ENCODE measurements around the gene TANGO6.

TANGO6 gene

GRCh38 chr16:69073181-69073702 lies 229.9 kb downstream of the TANGO6 start:
- H3K27ac ChIP-seq = peak overlapping the region in 15 of 21 experiments; percentile 2 to 81 (median 61)
- no peak overlapping the region for H3K4me3 ChIP-seq

GRCh38 chr16:69077251-69077650 lies 233.9 kb downstream of the TANGO6 start:
- Histone ChIP-seq H3K4me3 (no peak overlapping the region), H3K27ac (peak overlapping the region in 2 of 21 experiments; percentile 34 to 60)

- no peak overlapping the region for H3K27ac ChIP-seq
These were observed 234.7 kb downstream of the TANGO6 start for GRCh38 chr16:69078073-69078472.

GRCh38 chr16:69079697-69080096 lies 236.4 kb downstream of the TANGO6 start:
- Histone ChIP-seq H3K27ac (no peak overlapping the region), H3K4me3 (no peak overlapping the region)

More at GRCh38 chr16:69078073-69078472, 234.7 kb downstream of the TANGO6 start:
- no peak overlapping the region for H3K4me3 ChIP-seq

- Histone ChIP-seq H3K27ac (peak overlapping the region in 1 of 21 experiments; percentile 38), H3K4me3 (no peak overlapping the region)
These were observed 240.1 kb downstream of the TANGO6 start for GRCh38 chr16:69083306-69083941.

- H3K27ac ChIP-seq = peak overlapping the region in 1 of 21 experiments; percentile 38
- no peak overlapping the region for H3K4me3 ChIP-seq
These were observed 241.0 kb downstream of the TANGO6 start for GRCh38 chr16:69084289-69084688.

GRCh38 chr16:69085032-69085695 lies 241.8 kb downstream of the TANGO6 start:
- Histone ChIP-seq H3K27ac (peak overlapping the region in 1 of 21 experiments; percentile 2), H3K4me3 (no peak overlapping the region)

GRCh38 chr16:69087161-69087581 lies 243.8 kb downstream of the TANGO6 start:
- Histone ChIP-seq H3K4me3 (no peak overlapping the region), H3K27ac (peak overlapping the region in 3 of 21 experiments; percentile 5 to 75 (median 16))

GRCh38 chr16:69088684-69089083 lies 245.4 kb downstream of the TANGO6 start:
- Histone ChIP-seq H3K27ac (peak overlapping the region in 4 of 21 experiments; percentile 22 to 74 (median 55)), H3K4me3 (no peak overlapping the region)

- peak overlapping the region in 6 of 21 experiments; percentile 22 to 74 (median 50) for H3K27ac ChIP-seq
- no peak overlapping the region for H3K4me3 ChIP-seq
These were observed 246.0 kb downstream of the TANGO6 start for GRCh38 chr16:69089091-69089910.

GRCh38 chr16:69093974-69094373 lies 250.6 kb downstream of the TANGO6 start:
- no peak overlapping the region for H3K4me3 ChIP-seq
- peak overlapping the region in 1 of 21 experiments; percentile 72 for H3K27ac ChIP-seq

GRCh38 chr16:69094501-69094900 lies 251.2 kb downstream of the TANGO6 start:
- H3K27ac ChIP-seq = peak overlapping the region in 2 of 21 experiments; percentile 42 to 72
- no peak overlapping the region for H3K4me3 ChIP-seq

GRCh38 chr16:69095193-69095592 lies 251.9 kb downstream of the TANGO6 start:
- Histone ChIP-seq H3K27ac (peak overlapping the region in 1 of 21 experiments; percentile 72), H3K4me3 (no peak overlapping the region)

GRCh38 chr16:69100071-69100691 lies 256.9 kb downstream of the TANGO6 start:
- Histone ChIP-seq H3K4me3 (no peak overlapping the region), H3K27ac (peak overlapping the region in 4 of 21 experiments; percentile 5 to 77 (median 28))

- Histone ChIP-seq H3K27ac (peak within 1 kb of the TSS in 16 of 21 experiments; percentile 3 to 91 (median 56)), H3K4me3 (peak within 1 kb of the TSS; percentile 44 to 65 (median 59))
These were observed 262.4 kb downstream of the TANGO6 start, which contains the start of gene HAS3 for GRCh38 chr16:69105501-69106361. HAS3 (plus strand) TSS chr16:69105653; CDS start chr16:69109396, 3,743 bp downstream.

- peak overlapping the region in 11 of 21 experiments; percentile 7 to 91 (median 56) for H3K27ac ChIP-seq
- peak overlapping the region; percentile 41 to 65 (median 59) for H3K4me3 ChIP-seq
These were observed 263.4 kb downstream of the TANGO6 start for GRCh38 chr16:69106491-69107315.

- Histone ChIP-seq H3K27ac (peak overlapping the region in 7 of 21 experiments; percentile 29 to 91 (median 56)), H3K4me3 (peak overlapping the region; percentile 41 to 65 (median 59))
These were observed 264.1 kb downstream of the TANGO6 start for GRCh38 chr16:69107316-69107962.

Measured in skin epidermis (tissue), 12 donors.